Smooth muscle cell of trachea (primary cell): Measurements from ENCODE around the gene ESYT2. TPM values are rescaled to one million over a fixed set of nuclear protein-coding genes. Genes with fewer than 3 reads are reported as not detected.

Experiments used
- total RNA-seq: library from RNA; depleted of rRNA; stranded (reverse); fragments of >200 nt; gene quantifications from 2 replicates; pipeline ENCODE4 v1.2.1, GENCODE V29; 2014

ESYT2 gene
- 111 and 132 TPM in 2 replicates for total RNA-seq

GRCh38 chr7:158829342-158830210 is at the start of gene ESYT2:
Gene ESYT2, minus strand, starts transcription at chr7:158829509. Its CDS starts 91 bp downstream, at chr7:158829418.

GRCh38 chr7:158704524-158705233 is 124.6 kb downstream of the ESYT2 start, which contains the start of gene NCAPG2:
Gene NCAPG2, minus strand, starts transcription at chr7:158704804. Its CDS starts 2,905 bp downstream, at chr7:158701899.

Other genes starting within 250 kb of the ESYT2 start
- gene PTPRN2, start 241.7 kb downstream of the ESYT2 start, total RNA-seq = 0.29 and 0.50 TPM in 2 replicates
- 7.3 and 39.7 TPM in 2 replicates for gene NCAPG2, start 124.7 kb downstream of the ESYT2 start, total RNA-seq
- 7.4 and 8.4 TPM in 2 replicates for gene DYNC2I1, start 27.0 kb upstream of the ESYT2 start, total RNA-seq